GM18870 (cell line): ENCODE results near the gene CDKN1A.

ENCODE experiments used
- ATAC-seq: cut with Tn5 transposase; IDR thresholded peaks from one replicate; pipeline ENCODE4 v1.9.1; 2021; ENCODE audit warnings: moderate library complexity; ENCODE audit not compliant: unreplicated experiment

The CDKN1A gene

GRCh38 chr6:36735110-36736071, 56.9 kb downstream of the CDKN1A start:
- ATAC-seq = no peak
